SU-DHL-6 (cell line): ENCODE data around the gene LRRC74A.
"Not testable (repeated sequence)": the region's sequence is repeated elsewhere in the genome, so short reads cannot be mapped to it uniquely, and the experiment has no call there.

ENCODE experiments used
- H2AFZ ChIP-seq: fragments of 200-600 bp; sonication (generic); 2 replicates; pipeline ENCODE4 v1.6.1; 2014; ENCODE audit warnings: low read depth, mild to moderate bottlenecking, moderate library complexity, mixed read lengths, antibody characterized with exemption, low read length; ENCODE audit not compliant: severe bottlenecking
- H3F3A ChIP-seq: fragments of 200-600 bp; shearing (Covaris generic); 2 replicates; pipeline ENCODE4 v1.6.0; 2016; ENCODE audit warnings: antibody characterized with exemption, mild to moderate bottlenecking; ENCODE audit not compliant: insufficient read depth
- H3K27ac ChIP-seq: fragments of 200-600 bp; sonication (generic); 2 replicates; pipeline ENCODE4 v1.5.1; 2016; ENCODE audit warnings: low read depth, mild to moderate bottlenecking, low read length, moderate library complexity, mixed read lengths
- H3K27me3 ChIP-seq: fragments of 200-600 bp; sonication (generic), shearing (Covaris generic); 2 replicates; pipeline ENCODE4 v1.6.0; 2014; ENCODE audit warnings: mild to moderate bottlenecking, low read length
- H3K36me3 ChIP-seq: fragments of 200-600 bp; sonication (generic); 2 replicates; pipeline ENCODE4 v1.6.1; 2014; ENCODE audit warnings: mild to moderate bottlenecking, low read length, mixed read lengths
- H3K4me2 ChIP-seq: fragments of 300-600, 200-600 bp; shearing (Covaris generic), sonication (generic); 2 replicates; pipeline ENCODE4 v1.6.0; 2014; ENCODE audit warnings: low read length, low read depth, mild to moderate bottlenecking; ENCODE audit not compliant: poor library complexity, severe bottlenecking
- H3K4me3 ChIP-seq: fragments of 200-600 bp; sonication (generic); 2 replicates; pipeline ENCODE4 v1.5.1; 2014; ENCODE audit warnings: antibody characterized with exemption, low read length, mild to moderate bottlenecking, mixed read lengths; ENCODE audit not compliant: insufficient read depth, poor library complexity, severe bottlenecking
- H3K79me2 ChIP-seq: fragments of 200-600 bp; sonication (generic); 2 replicates; pipeline ENCODE4 v1.6.1; 2014; ENCODE audit warnings: mild to moderate bottlenecking, low read length, moderate library complexity; ENCODE audit not compliant: insufficient read depth
- H3K9ac ChIP-seq: fragments of 200-600 bp; sonication (generic); 2 replicates; pipeline ENCODE4 v1.7.0; 2014; ENCODE audit warnings: mild to moderate bottlenecking, low read length
- H3K9me2 ChIP-seq: fragments of 200-600 bp; sonication (generic); replicated peaks from 2 replicates; pipeline ENCODE4 v1.6.1; 2014; ENCODE audit warnings: low read length; ENCODE audit not compliant: insufficient read depth
- H3K9me3 ChIP-seq: fragments of 200-600 bp; sonication (generic); 2 replicates; pipeline ENCODE4 v1.6.1; 2014; ENCODE audit warnings: low read length, mixed read lengths; ENCODE audit not compliant: insufficient read depth
- H4K20me1 ChIP-seq: fragments of 200-600 bp; sonication (generic); 2 replicates; pipeline ENCODE4 v1.6.1; 2014; ENCODE audit warnings: low read depth, mild to moderate bottlenecking, antibody characterized with exemption, low read length, moderate library complexity, mixed read lengths
- CTCF ChIP-seq: fragments of 200-600 bp; sonication (generic); IDR thresholded peaks from one replicate; pipeline ENCODE4 v1.5.1; 2017; ENCODE audit warnings: antibody characterized with exemption, mild to moderate bottlenecking, low read length, moderate library complexity; ENCODE audit not compliant: insufficient read depth, poor library complexity, severe bottlenecking
- EZH2phosphoT487 ChIP-seq: fragments of 200-600 bp; sonication (generic), shearing (Covaris generic); conservative IDR thresholded peaks from 2 replicates; pipeline ENCODE4 v1.6.1; 2018; ENCODE audit warnings: mild to moderate bottlenecking, antibody characterized with exemption, low read length, moderate library complexity, mixed read lengths

LRRC74A gene

GRCh38 chr14:76909266-76909665 is 83.1 kb downstream of the LRRC74A start:
- Histone ChIP-seq H3K9me3 (no peaks in the 10 kb centered on the region), H3K27me3 (no peaks in the 10 kb centered on the region), H3K79me2 (no peaks in the 10 kb centered on the region), H3K9ac (no peak overlapping the region), H3K36me3 (no peaks in the 10 kb centered on the region), H3K4me2 (no peak overlapping the region), H2AFZ (no peak overlapping the region), H4K20me1 (no peaks in the 10 kb centered on the region), H3K9me2 (no peaks in the 10 kb centered on the region), H3F3A (no peaks in the 10 kb centered on the region), H3K27ac (no peak overlapping the region), H3K4me3 (no peak overlapping the region)
- no peak for TF ChIP-seq EZH2phosphoT487
- no peak for TF ChIP-seq CTCF

GRCh38 chr14:76910371-76910890 is 84.2 kb downstream of the LRRC74A start:
- Histone ChIP-seq H3K27ac (no peak overlapping the region), H3K9me2 (no peaks in the 10 kb centered on the region), H3F3A (no peaks in the 10 kb centered on the region), H3K4me2 (no peak overlapping the region), H3K79me2 (no peaks in the 10 kb centered on the region), H3K9me3 (no peaks in the 10 kb centered on the region), H3K27me3 (no peaks in the 10 kb centered on the region), H4K20me1 (no peaks in the 10 kb centered on the region), H2AFZ (no peak overlapping the region), H3K36me3 (no peaks in the 10 kb centered on the region), H3K9ac (no peak overlapping the region), H3K4me3 (no peak overlapping the region)
- no peak for TF ChIP-seq CTCF
- TF ChIP-seq EZH2phosphoT487, result no peak

GRCh38 chr14:76911473-76911872 is 85.3 kb downstream of the LRRC74A start:
- no peak overlapping the region for H3K4me3 ChIP-seq
- H3K9me3 ChIP-seq, result no peaks in the 10 kb centered on the region
- H3K4me2 ChIP-seq, result no peak overlapping the region
- no peaks in the 10 kb centered on the region for H3K27me3 ChIP-seq
- H3K79me2 ChIP-seq, result no peaks in the 10 kb centered on the region
- no peak overlapping the region for H2AFZ ChIP-seq
- H3K9ac ChIP-seq, result no peak overlapping the region
- no peaks in the 10 kb centered on the region for H4K20me1 ChIP-seq
- no peaks in the 10 kb centered on the region for H3K36me3 ChIP-seq
- TF ChIP-seq EZH2phosphoT487, result no peak
- TF ChIP-seq CTCF, result no peak
- no peaks in the 10 kb centered on the region for H3K9me2 ChIP-seq
- no peak overlapping the region for H3K27ac ChIP-seq
- no peaks in the 10 kb centered on the region for H3F3A ChIP-seq

GRCh38 chr14:76914533-76915081 is 88.4 kb downstream of the LRRC74A start:
- H3K4me2 ChIP-seq, H3F3A ChIP-seq, H2AFZ ChIP-seq, H3K9me2 ChIP-seq, H4K20me1 ChIP-seq, H3K27ac ChIP-seq, H3K36me3 ChIP-seq, H3K4me3 ChIP-seq, H3K79me2 ChIP-seq, H3K27me3 ChIP-seq, H3K9ac ChIP-seq, H3K9me3 ChIP-seq: not testable (repeated sequence)
